22Rv1 (cell line): ENCODE results near the gene CCT8.

Experiments used
- CTCF ChIP-seq: fragments of 450-650 bp; IDR thresholded peaks from 2 replicates; pipeline ENCODE4 v1.5.1; 2017; ENCODE audit warnings: mild to moderate bottlenecking
- ZFX ChIP-seq: fragments of 450-650 bp; IDR thresholded peaks from 2 replicates; pipeline ENCODE4 v1.6.1; 2017; ENCODE audit warnings: antibody characterized with exemption, borderline replicate concordance

DNA sequence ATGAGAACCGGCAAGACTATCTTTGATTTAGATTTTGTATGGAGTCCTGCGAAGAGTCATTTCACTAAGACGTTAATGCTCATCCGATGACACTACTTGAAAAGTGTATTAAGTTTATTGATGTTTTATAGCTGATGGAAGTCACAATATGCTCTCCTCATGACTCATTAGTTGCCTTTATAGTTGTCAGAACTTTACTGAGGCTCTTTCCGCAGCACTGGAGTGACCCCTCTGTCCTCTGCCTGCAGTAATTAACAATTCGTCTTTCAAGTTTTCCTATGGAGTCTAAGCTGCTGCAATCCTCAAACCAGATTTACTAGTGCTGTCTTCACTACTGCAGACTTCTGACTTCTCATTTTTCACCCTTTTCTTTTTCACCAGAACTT, 48.1 kb downstream of the CCT8 start:
- TF ChIP-seq CTCF: no peak
- no peak for TF ChIP-seq ZFX
